PC-9 (cell line): Measurements from ENCODE around the gene FOXN3.

Source experiments
- CTCF ChIP-seq: fragments of 200-600 bp; sonication (generic); conservative IDR thresholded peaks from 2 replicates; pipeline ENCODE4 v1.6.1; 2017; ENCODE audit warnings: mixed run types, antibody characterized with exemption, mild to moderate bottlenecking, moderate library complexity
- EZH2 ChIP-seq: fragments of 200-600 bp; sonication (generic); IDR thresholded peaks from 2 replicates; pipeline ENCODE4 v1.8.0; 2017; ENCODE audit warnings: antibody characterized with exemption, low read depth

GRCh38 chr14:89194376-89194775, 222.7 kb downstream of the FOXN3 start:
- no peak for TF ChIP-seq CTCF
- TF ChIP-seq EZH2, result no peak
